ENCODE measurements around the gene FADS2. TPM values are rescaled to one million over a fixed set of nuclear protein-coding genes. Genes with fewer than 3 reads are reported as not detected.

FADS2 gene
- total and polyA plus RNA-seq, 2 of the 13 experiments (the other 11 are each of a cell fraction or from before 2014, with no cell fraction given), result 90.1 to 124 TPM

- TF ChIP-seq ZFP41 (CRISPR knock-in tag; IDR thresholded peaks at IDR 0.05; ENCODE audit: borderline replicate concordance) (no peak), ZNF687 (CRISPR knock-in tag; IDR thresholded peaks at IDR 0.05) (peak; percentile 11), JUNB (CRISPR knock-in tag; IDR thresholded peaks at IDR 0.05; ENCODE audit: borderline replicate concordance) (no peak), HOXA3 (CRISPR knock-in tag; IDR thresholded peaks at IDR 0.05) (no peak), NCOA1 (CRISPR knock-in tag; IDR thresholded peaks at IDR 0.05) (no peak), PHF8 (CRISPR knock-in tag; IDR thresholded peaks at IDR 0.05) (no peak), KLF15 (CRISPR knock-in tag; IDR thresholded peaks at IDR 0.05; ENCODE audit: borderline replicate concordance) (no peak), ZNF446 (CRISPR knock-in tag; IDR thresholded peaks at IDR 0.05) (0 out of 2 replicates have a peak, but pooled peaks have one; percentile 53), BRF2 (CRISPR knock-in tag; IDR thresholded peaks at IDR 0.05) (no peak), YEATS4 (CRISPR knock-in tag; IDR thresholded peaks at IDR 0.05; ENCODE audit: borderline replicate concordance) (no peak), NFE2 (CRISPR knock-in tag; IDR thresholded peaks at IDR 0.05) (no peak), ZNF770 (CRISPR knock-in tag; IDR thresholded peaks at IDR 0.05) (no peak), FOXM1 (CRISPR knock-in tag; IDR thresholded peaks at IDR 0.05) (no peak), ZNF138 (CRISPR knock-in tag; IDR thresholded peaks at IDR 0.05; ENCODE audit: low read depth) (no peak), ZNF546 (CRISPR knock-in tag; conservative IDR thresholded peaks at IDR 0.05) (no peak; the same call in 1 of the 2 replicates), ZFYVE20 (CRISPR knock-in tag; IDR thresholded peaks at IDR 0.05; ENCODE audit: borderline replicate concordance, low read depth) (no peak)
Observed at GRCh38 chr11:61828379-61828628, 204 bp downstream of the FADS2 start (continued).

Measured in HepG2 (cell line).